HG02798 (cell line): Measurements from ENCODE around the gene RBMX2.
A peak's percentile ranks its signal among the peaks of the same experiment; 100 is the strongest.
"Not testable (repeated sequence)": the region's sequence is repeated elsewhere in the genome, so short reads cannot be mapped to it uniquely, and the experiment has no call there.

Experiments used
- ATAC-seq: cut with Tn5 transposase; IDR thresholded peaks from one replicate; pipeline ENCODE4 v1.9.1; 2021; ENCODE audit warnings: mild to moderate bottlenecking; ENCODE audit not compliant: unreplicated experiment, poor library complexity

The RBMX2 gene

GRCh38 chrX:130401415-130402207, at the start of gene RBMX2:
Gene RBMX2, plus strand, starts transcription at chrX:130401987. Its CDS starts 46 bp downstream, at chrX:130402033.
- peak; percentile 97 for ATAC-seq

GRCh38 chrX:130352050-130352449, 49.7 kb upstream of the RBMX2 start:
- not testable (repeated sequence) for ATAC-seq

- no peak for ATAC-seq
Measured at GRCh38 chrX:130376077-130376476, 25.7 kb upstream of the RBMX2 start.

GRCh38 chrX:130378024-130378669, 23.6 kb upstream of the RBMX2 start:
- ATAC-seq, result no peak

- no peak for ATAC-seq
Measured at GRCh38 chrX:130385520-130385919, 16.3 kb upstream of the RBMX2 start, which contains the start of gene GPR119. Gene GPR119, minus strand, starts transcription at chrX:130385674. Its CDS starts 227 bp downstream, at chrX:130385447.

GRCh38 chrX:130386408-130386808, 15.4 kb upstream of the RBMX2 start:
- no peak for ATAC-seq

- no peak for ATAC-seq
Measured at GRCh38 chrX:130393451-130394074, 8.2 kb upstream of the RBMX2 start.

- ATAC-seq, result no peak
Measured at GRCh38 chrX:130395341-130395740, 6.4 kb upstream of the RBMX2 start.

GRCh38 chrX:130402208-130402684, 459 bp downstream of the RBMX2 start:
- no peak for ATAC-seq

- ATAC-seq, result no peak
Measured at GRCh38 chrX:130413415-130413814, 11.6 kb downstream of the RBMX2 start.

GRCh38 chrX:130414800-130415199, 13.0 kb downstream of the RBMX2 start:
- no peak for ATAC-seq

GRCh38 chrX:130415201-130415600, 13.4 kb downstream of the RBMX2 start:
- no peak for ATAC-seq

- ATAC-seq, result no peak
Measured at GRCh38 chrX:130416785-130417184, 15.0 kb downstream of the RBMX2 start.

- ATAC-seq, result peak; percentile 55
Measured at GRCh38 chrX:130418066-130418465, 16.3 kb downstream of the RBMX2 start.

GRCh38 chrX:130418740-130419139, 17.0 kb downstream of the RBMX2 start:
- peak; percentile 51 for ATAC-seq

- ATAC-seq, result peak; percentile 56
Measured at GRCh38 chrX:130419263-130419662, 17.5 kb downstream of the RBMX2 start.

GRCh38 chrX:130426531-130426930, 24.7 kb downstream of the RBMX2 start:
- no peak for ATAC-seq

- ATAC-seq, result not testable (repeated sequence)
Measured at GRCh38 chrX:130429236-130429635, 27.4 kb downstream of the RBMX2 start.

- no peak for ATAC-seq
Measured at GRCh38 chrX:130435937-130436336, 34.1 kb downstream of the RBMX2 start.

GRCh38 chrX:130437996-130438395, 36.2 kb downstream of the RBMX2 start:
- not testable (repeated sequence) for ATAC-seq

GRCh38 chrX:130443875-130444274, 42.1 kb downstream of the RBMX2 start:
- ATAC-seq, result no peak
